Pons (tissue), 1 donor: ENCODE data around the gene DNMT3B.
"Not testable (repeated sequence)": the region's sequence is repeated elsewhere in the genome, so short reads cannot be mapped to it uniquely, and the experiment has no call there.

Experiments
- DNase-seq: peaks from one replicate; pipeline ENCODE4 v3.0.0-alpha.2; 2016; ENCODE audit warnings: low spot score

The DNMT3B gene

GRCh38 chr20:32790751-32791057 lies 28.5 kb downstream of the DNMT3B start:
- no peak for DNase-seq

GRCh38 chr20:32792316-32792715 lies 30.1 kb downstream of the DNMT3B start:
- DNase-seq: no peak

DNA sequence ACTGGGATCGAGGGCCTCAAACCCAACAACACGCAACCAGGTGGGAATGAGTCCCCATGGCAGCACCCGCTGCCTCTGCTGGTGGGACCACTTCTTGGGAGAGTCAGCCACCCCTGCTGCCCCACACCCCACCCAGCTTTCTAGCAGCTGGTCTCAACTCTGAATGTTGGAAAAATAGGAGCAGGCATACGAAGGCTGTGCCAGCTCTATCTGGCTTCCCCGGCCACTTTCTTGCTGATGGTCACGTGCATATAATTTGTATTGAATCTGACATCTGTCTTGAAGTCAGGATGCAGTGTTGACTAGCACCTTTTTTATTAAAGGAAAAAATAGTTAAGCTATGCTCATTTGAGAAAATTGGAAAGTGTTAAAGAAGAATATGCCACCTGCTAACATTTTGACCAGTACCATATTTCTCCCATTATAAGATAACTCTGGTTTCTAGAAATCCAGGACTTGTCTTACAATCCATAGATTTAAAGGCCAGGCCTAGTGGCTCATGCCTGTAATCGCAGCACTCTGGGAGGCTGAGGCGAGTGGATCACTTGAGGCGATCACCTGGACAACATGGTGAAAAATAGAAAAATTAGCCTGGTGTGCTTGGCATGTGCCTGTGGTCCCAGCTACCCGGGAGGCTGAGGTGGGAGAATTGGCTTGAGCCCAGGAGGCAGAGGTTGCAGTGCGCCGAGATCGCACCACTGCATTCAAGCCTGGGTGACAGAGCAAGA lies 30.7 kb downstream of the DNMT3B start:
- no peak for DNase-seq

GRCh38 chr20:32796383-32796948 lies 34.3 kb downstream of the DNMT3B start:
- no peak for DNase-seq

DNA sequence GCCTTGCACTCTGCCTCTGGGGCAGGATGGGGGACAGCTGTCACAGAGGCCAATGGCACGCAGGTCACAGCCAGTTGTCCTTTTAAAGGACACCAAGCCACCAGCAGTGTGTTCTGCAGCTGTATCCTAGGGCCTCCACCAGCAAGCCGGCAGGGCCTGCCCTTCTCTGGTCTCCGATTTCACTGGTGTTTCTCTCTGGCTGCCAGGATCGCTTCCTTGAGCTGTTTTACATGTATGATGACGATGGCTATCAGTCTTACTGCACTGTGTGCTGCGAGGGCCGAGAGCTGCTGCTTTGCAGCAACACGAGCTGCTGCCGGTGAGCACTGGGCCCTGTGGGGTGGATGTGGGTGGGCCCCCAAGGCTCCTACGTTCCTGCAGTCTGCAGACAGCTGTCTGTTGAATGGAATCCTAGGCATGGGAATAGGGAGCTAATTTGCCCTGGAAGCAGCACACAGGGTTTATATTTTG lies 34.8 kb downstream of the DNMT3B start:
- DNase-seq: no peak

DNA sequence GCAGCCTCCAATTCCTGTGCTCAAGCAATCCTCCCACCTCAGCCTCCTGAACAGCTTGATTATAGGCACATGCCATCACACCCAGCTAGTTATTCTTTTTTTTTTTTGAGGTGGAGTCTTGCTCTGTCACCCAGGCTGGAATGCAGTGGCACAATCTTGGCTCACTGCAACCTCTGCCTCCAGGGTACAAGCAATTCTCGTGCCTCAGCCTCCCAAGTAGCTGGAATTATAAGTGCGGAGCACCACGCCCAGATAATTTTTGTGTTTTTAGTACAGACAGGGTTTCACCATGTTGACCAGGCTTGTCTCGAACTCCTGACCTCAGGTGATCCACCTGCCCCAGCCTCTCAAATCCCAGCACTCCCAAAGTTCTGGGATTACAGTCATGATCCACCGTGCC lies 35.4 kb downstream of the DNMT3B start:
- not testable (repeated sequence) for DNase-seq

GRCh38 chr20:32798046-32798981 lies 36.1 kb downstream of the DNMT3B start:
- no peak for DNase-seq

GRCh38 chr20:32803092-32803491 lies 40.9 kb downstream of the DNMT3B start:
- DNase-seq: no peak

DNA sequence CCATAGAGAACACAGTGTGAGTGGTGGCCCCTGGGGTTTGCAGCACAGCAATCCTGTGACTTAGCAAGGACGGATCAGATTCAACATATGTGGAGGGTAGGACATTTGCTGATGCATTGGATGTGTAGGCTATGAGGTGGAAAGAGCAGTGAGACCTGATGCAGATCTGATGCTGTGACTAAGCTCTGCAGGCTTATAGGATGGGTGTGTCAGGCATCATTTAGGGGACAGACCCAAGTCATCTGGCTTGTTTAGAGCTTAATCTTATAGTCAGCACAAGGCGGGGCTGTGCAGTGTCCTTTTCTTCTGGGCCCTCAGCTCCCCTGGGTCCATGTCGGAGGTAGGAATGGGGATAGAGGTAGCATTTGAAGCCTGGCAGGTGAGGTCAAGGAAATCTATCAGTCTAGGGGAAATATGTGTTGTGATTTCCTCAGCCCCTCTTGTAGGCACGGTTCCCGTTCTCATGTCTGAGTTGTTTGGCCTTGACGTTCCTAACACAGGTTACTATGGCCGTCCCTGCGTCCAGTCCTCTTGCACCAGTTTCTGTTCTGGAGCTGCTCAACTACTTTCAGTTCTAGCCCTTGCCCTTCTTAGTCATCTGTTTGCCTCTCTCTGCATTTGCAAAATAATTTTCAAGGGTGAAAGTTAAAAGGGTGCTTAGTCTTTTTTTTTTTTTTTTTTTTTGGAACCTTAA lies 42.0 kb downstream of the DNMT3B start:
- DNase-seq: no peak

GRCh38 chr20:32804817-32805216 lies 42.6 kb downstream of the DNMT3B start:
- no peak for DNase-seq

DNA sequence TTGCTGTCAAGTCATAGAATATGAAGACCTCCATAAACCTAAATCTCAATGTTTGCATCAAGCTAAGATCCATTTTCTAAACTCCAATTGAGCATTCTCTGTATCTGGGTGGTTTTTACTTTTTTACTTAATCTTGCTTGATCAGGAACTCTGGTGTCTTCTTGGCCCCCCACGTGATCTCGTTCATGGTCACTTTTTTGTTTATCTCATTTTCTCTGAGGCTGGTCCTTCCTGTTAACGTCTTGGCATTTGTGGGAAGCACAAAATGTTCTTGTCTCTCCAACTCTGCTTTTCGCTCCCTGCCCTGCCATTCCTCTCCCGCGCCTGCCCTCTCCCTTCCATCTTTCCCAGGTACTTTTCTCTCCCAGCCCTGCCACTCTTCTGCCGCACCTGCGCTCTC lies 43.5 kb downstream of the DNMT3B start:
- DNase-seq: no peak

- DNase-seq: no peak
Measured at GRCh38 chr20:32806356-32806755, 44.2 kb downstream of the DNMT3B start.

- no peak for DNase-seq
Measured at GRCh38 chr20:32807706-32808105, 45.5 kb downstream of the DNMT3B start.

DNA sequence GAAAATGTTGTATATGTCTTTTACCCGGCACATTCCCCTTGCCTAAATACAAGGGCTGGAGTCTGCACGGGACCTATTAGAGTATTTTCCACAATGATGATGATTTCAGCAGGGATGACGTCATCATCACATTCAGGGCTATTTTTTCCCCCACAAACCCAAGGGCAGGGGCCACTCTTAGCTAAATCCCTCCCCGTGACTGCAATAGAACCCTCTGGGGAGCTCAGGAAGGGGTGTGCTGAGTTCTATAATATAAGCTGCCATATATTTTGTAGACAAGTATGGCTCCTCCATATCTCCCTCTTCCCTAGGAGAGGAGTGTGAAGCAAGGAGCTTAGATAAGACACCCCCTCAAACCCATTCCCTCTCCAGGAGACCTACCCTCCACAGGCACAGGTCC lies 46.3 kb downstream of the DNMT3B start:
- DNase-seq: no peak

DNA sequence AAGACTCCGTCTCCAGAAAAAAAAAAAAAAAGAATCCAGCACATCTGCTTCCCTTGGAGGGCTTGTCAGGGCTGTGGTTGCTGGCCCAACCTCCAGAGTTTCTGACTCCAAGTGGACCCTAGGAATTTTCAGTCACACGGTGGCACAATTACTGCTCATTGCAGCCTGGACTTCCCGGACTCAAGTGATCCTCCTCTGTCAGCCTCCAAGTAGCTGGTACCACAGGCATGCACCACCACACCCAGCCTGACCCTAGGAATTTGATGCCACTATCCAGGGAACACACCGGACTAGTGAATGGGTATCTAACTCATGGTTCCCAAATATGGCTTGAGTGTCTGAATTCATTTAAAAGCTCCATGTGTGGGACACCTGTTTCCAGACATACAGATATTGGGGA lies 47.7 kb downstream of the DNMT3B start:
- DNase-seq: no peak

GRCh38 chr20:32810941-32811340 lies 48.8 kb downstream of the DNMT3B start:
- no peak for DNase-seq

DNA sequence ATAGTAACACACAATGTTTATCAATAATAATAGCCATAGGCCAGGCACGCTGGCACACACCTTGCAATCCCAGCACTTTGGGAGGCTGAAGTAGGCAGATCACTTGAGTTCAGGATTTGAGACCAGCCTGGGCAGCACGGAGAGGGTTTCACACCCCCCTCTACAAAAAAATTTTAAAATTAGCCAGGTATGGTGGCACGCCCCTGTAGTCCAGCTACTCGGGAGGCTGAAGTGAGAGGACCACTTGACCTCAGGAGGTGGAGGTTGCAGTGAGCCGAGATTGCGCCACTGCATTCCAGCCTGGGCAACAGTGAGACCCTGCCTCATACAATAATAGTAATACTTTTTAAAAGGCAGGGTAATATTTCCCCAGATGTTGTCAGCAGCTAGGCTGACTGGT lies 49.7 kb downstream of the DNMT3B start:
- DNase-seq: no peak

DNA sequence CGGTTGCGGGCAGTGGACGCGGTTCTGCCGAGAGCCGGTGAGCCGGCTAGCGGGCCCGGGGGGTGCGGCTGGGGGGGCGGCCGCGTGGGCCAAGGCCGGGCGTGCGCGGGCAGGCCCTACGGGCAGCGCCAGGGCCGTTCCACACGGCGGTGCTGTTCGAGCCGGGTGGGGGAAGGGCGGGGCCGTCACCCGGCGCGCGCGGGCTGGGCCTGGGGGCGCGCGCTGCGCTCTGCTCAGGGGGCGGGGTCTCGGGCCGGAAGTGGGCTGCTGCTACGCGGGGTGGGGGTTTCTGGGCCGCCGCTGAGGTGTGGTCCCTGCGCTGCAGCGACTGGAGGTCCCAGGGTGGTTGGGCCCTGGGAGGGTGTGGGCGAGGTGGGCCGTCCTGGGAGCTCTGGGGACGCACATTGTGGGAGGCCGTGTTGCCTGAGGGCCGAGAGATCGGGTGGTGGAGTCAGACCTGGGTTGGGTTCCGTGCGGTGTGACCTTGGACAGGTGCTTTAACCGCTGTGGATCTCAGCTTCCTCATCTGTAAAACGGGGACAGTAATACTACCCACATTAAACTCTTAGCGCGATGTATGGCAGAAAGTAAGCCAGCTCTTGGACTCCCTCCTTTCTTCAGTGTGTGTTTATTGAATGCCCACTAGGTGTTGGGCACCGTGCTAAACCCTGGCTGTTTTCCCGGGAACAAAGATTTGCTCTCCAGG lies 58.0 kb downstream of the DNMT3B start:
- no peak for DNase-seq

DNA sequence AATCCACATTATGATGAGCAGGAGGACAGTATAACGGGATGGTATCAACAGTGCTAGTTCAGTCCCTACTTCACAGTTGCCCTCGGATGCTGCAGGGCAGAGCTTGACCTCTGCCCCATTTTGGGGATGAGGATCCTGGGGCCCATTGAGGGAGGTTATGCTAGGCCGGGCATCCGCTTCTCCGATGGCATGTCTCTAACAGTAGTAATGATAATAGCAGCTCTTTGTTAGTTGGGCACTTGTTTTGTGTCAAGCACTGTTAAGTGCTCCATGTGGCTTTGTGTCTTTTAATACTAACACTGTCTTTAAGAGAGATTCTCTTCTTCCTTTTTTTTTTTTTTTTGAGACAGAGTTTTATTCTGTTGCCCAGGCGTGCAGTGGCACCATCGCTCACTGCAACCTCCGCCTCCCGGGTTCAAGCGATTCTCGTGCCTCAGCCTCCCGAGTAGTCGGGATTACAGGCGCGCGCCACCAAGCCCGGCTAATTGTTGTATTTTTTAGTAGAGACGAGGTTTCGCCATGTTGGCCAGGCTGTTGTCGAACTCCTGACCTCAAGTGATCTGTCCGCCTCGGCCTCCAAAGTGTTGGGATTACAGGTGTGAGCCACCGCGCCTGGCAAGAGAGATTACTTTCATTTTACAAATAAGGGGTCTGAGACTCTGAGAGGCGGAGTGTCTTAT lies 58.7 kb downstream of the DNMT3B start:
- DNase-seq: peak; percentile 43

GRCh38 chr20:32822225-32822624 lies 60.0 kb downstream of the DNMT3B start:
- no peak for DNase-seq

GRCh38 chr20:32823078-32823477 lies 60.9 kb downstream of the DNMT3B start:
- no peak for DNase-seq
